GM19043 (cell line): ENCODE data around the gene INPP4B.

Experiments
- ATAC-seq: cut with Tn5 transposase; IDR thresholded peaks from one replicate; pipeline ENCODE4 v1.9.1; 2021; ENCODE audit warnings: low read depth; ENCODE audit not compliant: unreplicated experiment

INPP4B gene

DNA sequence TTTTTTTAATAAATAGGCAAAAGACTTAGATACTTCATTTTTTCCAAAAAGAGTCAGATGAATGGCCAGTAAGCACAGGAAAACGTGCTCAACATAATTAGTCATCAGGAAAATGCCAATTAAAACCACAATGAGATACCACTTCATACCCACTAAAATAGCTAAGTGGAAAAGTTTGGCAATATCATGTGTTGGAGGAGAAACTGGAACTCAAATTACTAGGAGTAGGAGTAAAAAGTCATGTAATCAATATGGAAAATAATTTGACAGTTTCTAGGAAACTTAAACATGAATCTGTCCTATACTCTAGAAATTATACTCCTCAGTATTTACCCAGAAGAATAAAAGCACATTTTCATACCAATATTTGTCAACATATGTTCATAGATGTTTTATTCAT is 449.8 kb downstream of the INPP4B start:
- ATAC-seq: no peak

DNA sequence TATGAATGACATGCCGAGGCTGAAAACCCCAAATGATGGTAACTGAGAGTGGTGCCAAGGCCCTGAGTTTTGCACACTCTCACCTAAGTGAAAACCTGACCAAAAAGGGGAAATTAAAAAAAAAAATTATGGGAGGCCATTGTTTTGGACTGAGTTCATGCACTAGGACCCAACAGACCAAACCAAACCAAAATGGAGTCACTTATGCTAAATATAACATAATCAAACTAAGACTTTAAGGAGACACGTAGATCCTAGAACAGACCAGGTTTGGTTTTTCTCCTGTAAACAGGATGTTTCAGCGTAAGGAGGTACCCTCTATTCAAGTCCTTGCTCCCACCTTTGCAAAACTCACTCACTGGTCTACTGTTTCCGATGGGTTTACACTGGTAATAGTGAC is 453.0 kb downstream of the INPP4B start:
- ATAC-seq: no peak

DNA sequence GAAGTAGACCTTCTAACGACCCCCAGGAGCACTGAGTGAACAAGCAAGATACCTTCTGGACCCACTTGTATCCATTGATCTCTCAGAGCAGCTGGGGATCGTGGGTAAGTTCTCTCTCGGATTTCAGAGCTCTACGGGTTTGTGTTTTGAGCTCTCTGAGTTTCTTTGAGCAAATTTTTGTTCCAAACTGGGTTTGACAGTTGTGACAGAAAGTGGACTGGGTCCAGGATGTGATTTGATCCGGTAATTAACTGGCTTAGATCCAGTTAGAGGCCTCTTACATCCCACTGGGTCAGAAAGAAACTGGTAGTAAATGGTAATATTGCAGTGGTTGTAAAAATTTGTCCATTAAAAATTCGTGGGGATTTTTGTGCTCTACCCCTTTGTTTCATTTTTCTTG is 459.2 kb downstream of the INPP4B start:
- no peak for ATAC-seq

DNA sequence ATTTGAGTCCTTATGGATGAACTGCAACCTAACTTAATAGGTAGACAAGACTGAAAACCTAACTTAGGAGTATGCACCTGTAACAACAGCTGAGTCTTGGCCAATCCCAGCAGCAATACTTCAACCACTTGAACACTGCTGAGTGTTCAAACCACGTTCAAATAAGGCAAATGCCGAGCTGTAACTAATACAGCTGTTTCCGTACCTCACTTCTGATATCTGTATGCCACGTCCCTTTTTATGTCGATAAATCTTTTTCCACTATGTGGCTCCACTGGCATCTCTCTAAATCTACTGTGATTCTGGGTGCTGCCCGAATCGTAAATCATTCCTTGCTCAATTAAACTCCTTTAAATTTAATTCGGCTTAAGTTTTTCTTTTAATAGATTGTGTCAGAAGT is 459.7 kb downstream of the INPP4B start:
- no peak for ATAC-seq

DNA sequence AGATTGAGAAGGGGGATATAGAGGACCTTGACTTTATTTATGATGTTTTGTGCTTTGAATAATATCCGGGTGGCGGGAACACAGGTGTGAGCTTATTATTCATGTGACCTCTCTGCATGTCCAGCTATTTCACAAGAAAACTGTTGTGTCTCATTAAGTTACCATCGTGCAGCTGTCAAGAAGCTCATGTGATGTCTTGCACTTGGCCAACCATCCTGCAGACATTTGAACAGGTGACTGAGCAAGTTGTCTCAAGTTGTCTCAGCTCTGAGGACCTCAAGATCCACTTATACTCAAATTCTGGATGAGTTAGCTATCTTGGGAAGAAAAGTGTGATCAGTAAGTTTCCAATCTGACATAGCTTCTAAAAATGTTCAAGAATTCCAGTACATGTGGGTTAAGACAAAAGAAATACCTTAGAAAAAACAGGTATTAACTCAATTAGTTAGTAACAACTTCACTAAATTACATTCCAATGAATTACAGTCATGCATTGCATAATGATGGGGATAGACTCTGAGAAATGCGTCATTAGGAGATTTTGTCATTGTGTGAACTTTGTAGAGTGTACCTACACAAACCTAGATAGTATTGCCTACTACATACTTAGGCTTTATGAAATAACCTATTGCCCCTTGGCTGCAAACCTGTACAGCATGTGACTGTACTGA is 462.2 kb downstream of the INPP4B start:
- no peak for ATAC-seq

DNA sequence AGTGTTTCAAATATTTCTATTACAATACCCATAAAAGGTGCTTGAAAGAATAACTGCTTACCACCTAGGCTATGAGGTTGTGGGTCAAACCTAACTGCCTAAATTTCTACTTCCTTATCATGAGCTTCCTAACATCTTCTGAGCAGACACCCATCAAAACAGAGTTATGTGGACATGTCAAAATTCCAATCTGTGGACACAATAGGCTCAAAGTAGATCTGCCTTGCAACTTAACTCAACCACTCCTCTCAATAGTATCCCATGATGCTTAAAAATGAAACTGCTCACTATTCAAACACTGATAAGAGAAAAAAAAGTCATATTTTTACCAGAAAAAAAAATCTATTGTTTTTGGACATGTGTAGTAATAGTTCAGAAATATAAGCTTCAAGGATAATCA is 462.7 kb downstream of the INPP4B start:
- ATAC-seq: no peak

DNA sequence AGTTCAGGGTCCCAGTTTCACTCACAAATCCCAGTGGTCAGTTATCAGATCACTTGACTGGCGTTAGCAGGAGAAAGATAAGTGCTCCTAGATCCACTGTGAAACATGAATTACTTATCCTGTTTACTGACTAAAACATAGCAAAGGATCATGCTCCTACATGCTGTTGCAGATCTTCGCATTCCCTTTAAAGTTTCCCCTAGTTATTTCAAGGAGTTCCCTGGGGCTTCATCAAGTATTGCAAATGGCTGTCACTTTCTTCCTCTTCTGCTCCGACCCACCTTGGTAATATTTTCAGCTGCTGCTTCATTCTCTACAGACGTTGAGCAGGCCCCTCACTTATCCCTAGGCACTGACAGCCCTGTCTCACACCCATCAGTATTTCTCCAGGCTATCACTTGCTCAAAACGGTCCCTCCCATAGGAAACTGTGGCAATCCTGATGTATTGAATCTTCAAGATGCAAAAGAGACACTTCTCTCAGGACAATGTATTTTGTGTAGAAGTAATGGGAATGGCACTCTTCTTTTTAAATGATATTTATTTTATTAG is 466.0 kb downstream of the INPP4B start:
- no peak for ATAC-seq

DNA sequence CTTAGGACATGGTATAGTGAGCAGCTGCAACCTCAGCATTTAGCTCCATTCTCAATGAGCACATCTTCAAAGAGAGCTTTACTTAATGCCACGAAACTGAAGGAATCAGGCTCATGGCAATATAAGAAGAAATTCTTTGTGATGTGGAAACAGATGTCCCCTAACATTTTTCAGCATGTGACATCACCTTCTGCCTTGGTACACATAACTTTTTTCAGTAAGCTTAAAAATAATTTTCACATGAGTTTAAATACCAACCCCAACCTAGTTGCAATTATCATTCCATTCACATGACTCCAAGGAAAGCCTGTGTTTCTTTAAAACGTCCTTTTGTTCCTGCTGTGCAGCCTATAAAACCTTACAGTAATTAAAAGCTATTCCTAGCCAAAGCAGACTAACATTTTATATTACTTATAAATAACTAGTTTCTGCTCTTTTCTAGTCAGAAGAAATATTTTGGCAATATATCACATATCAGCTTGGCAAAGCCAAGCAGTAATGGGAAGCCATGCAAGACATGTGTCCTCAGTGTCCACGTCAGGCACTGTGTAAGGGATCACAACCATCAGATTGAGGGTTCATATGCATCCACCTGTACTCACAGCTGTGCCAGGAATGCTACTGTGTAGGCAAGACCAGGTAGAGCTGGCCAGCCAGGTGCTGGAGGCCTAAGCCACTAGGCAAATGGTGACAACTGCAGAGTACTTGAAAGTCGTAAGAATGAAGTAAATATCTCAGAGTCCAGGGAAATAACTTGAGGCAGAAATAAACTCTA is 466.6 kb downstream of the INPP4B start:
- no peak for ATAC-seq

DNA sequence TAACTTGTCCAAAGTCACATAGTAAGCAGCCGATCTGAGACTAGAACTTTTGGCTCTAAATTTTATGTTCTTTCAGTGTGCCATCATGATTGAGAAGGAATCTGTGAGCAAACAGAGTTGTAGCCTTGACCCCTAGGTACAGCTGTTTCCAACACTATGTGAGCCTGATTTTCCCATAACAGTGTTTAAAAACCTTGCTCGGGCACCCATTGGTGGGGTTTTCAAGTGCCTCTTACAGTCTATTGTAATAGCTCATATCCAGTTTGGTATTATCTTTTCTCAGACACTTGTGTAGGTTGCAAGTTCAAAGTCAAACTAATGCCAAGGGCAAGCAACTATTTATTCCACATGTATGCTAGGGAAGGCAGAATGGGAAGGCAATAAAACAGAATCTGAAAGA is 467.9 kb downstream of the INPP4B start:
- no peak for ATAC-seq

DNA sequence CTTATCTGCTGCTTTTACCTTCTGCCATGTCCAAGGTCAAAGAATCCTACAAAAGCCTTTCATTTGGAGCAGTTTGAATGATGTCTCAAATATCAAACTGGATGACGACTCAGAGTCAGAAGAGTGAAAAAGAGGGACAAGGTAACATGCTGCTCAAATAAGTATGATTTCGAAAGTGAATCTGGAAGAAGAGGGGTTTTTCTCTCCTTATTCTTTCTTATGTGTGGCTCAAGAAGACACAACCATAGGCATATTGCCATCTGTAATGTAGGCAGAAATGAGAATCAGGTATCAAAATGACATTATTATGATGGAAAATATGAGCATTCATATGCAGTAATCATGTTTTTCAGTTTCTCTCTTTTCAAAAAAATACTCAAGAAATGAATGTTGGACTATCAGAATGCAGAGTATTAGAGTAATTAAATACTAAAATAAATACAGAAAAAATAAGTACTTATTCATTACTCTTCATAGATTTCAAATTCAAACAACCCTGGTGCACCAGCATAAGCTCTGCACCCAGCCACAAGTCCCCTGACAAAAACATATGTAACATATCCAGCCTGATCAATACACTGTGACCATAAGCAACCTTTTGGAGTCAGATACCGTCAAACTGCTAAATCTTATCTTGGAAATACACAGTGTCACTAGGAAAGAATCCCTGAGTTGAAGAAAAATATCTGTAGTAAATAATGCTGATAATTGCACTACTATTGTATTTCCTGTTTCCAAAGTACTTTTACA is 468.6 kb downstream of the INPP4B start:
- no peak for ATAC-seq

DNA sequence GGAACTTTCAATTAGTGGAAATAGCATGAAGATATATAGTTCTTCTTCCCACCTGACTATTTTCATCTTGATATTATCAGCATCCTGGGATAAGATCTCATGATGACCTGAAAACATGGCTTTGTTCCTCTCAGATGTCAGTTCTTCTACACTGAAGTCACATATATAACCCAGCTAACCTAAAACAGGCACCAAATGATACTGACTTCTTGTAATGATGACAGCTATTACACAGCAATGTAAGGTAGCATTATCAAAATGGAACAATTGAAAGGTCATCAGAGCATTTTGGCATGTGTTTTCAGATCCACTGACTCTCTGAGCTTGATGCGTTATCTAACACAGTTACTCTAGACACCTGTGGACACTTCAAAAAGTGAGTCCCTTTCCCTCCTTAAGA is 469.9 kb downstream of the INPP4B start:
- ATAC-seq: no peak

DNA sequence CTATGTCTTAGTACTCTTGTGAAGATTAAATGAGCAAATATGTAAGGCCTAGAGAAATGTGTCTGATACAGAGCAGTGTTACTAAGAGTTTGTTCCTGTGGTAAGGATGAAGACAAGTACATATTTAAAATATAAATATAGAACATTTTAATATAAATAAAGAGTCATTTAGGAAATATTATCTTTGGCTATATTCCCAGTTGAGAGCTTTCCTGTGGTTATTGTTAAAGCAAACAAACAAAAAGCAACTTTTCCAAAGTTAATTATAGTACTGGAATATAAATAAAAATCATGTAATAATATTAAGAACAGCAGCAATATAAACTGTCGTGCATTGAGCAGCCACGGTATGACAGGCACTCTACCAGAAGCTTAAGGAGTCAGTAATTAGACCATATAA is 472.5 kb downstream of the INPP4B start:
- ATAC-seq: no peak

DNA sequence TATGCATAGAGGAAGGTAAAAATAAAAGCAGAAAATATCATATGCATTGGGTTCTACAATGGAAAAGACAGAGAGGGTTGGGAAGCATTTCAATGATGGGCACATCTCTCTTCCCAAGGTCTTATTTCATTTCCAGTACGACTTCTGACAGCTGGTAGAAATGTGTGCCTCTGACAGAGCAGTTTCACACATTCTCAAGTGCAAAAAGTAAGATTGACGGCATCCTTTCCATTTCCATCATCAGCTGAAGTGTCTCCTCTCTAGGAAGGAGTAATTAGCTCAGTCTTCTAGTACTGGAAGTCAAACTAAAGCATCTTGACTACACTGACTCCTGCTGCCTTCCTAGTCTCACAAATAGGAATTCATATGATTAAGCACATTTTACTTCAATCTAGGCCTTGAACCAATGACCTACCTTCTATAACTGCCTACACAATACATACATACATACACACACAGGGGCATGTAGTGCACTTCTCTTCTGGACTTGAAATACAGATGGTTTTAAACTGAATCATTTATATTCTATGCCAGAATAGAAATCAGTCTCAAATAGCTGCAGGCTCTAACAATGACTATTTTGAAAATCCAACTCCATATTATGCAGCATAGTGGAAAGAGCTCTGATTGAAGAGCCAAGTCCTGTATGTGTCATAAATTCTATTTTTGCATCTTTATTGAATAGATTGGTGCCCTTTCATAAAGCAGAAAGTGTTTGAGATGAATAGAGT is 473.4 kb downstream of the INPP4B start:
- no peak for ATAC-seq

DNA sequence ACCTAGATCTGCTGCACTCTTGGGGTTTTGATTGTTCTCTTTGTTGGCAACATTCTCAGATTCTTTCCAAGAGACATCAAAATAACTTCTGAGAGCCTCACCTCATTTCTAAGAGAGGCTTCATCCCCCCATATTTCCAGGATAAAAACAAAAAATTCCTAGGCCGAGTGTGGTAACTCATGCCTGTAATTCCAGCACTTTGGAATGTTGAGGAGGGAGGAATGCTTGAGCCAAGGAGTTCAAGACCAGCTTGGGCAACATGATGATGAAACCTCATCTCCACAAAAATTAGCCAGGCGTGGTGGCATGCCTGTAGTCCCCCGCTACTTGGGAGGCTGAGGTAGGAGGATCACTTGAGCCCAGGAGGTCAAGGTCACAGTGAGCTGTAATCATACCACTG is 477.0 kb downstream of the INPP4B start:
- ATAC-seq: no peak

DNA sequence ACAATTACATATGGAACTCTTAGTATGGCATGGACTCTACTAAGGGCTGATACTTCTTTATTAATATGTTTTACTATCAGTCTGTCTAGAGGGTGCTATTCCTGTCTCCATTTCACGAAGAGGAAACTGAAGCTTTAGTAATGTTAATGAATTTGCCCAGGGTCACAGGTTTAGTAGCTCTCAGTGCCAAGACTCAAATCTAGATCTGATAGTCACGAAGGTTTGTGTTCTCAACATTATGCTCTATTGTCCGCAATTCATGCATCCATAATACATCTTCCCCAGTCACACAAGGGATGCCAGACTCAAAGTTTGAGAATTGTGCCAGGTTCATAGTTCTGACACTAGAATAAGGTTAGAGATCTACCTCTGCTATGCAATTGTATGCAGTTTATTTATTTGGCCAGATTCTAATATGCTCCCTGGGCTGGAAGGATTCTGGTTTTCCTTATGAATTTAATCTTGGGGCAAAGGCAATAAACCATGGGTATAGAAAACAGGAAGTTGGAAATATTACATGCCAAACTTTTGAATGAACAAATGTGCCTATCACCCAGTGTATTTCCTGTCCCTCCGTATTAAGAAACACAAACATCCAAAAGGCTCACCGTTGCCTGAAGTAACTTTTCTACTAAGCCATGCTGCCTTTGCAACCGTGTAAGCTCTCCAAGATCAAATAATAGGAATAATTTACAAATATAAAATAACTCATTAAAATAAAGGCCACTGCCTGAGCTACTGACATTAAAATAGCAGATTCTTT is 478.5 kb downstream of the INPP4B start:
- ATAC-seq: no peak

DNA sequence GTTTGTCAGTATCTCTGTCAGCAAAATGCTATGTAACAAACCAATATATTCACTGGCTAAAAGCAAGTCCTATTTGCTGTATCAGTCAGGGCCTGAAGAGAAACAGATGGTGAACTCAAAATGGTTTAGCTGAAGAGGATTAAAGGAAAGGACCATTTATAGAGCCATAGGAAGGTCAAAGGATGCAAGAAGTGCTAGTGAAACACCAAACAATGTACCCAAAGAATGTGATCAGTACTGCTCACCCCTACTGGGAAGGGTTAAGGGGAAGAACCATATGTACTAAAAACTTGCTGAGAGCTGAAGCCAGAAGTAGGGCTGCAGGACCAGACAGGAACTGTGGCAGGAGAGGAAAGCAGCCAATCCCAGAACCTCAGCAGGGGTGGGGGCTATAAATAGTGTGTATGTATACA is 479.3 kb downstream of the INPP4B start:
- no peak for ATAC-seq

DNA sequence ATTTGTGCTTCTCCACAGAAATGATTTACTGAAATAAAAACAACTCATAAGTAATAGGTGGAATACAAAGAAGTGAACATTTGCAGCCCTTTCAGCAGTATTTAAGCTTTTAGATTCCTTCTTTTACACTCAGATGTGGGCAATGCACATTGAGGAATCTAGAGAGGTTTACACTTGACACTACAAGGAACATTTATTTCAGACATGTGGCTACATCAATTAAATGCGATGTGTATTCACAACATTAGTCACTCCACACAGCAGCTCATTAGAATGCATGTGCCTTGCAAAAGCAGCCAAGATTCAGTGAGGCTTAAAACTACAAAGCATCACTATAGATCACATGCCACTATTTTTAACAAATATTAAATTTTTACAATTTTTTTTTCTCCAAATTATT is 480.7 kb downstream of the INPP4B start:
- no peak for ATAC-seq

DNA sequence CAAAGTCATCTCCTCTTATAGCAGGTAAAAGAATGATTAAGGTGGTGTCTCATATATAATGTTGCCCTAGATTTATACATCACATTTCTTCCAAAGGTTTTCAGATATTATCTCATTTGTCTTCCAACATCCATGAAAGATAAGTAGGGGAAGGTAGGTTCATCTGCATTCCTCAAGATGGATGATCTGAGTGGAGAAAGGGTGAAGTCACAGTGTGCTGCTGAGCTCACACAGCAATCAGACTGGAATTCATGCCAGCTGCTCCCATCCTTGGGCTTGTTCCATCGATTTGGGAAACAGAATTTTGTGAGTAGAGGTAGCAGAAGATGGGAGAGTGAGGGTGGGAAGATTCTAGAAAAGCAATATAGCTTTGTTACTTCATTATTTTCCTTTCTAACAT is 482.4 kb downstream of the INPP4B start:
- no peak for ATAC-seq

DNA sequence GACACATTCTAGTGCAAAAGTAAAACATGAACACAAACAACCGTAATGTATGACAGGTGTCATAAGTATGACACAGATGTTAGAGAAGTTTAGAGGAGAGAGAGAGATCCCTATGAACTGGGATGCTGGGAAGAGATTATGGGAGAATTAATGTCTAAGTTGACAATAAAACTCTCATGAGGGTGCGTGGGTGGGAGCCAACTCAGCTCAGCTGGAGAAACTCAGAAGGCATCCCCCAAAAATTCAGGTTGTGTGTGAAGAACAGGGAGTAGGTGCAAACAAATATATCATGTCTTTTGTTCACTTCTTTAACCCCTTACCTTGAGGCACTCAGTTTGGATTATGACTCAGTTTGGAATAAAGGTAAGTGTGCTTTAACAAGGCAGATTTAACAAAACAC is 484.1 kb downstream of the INPP4B start:
- no peak for ATAC-seq

DNA sequence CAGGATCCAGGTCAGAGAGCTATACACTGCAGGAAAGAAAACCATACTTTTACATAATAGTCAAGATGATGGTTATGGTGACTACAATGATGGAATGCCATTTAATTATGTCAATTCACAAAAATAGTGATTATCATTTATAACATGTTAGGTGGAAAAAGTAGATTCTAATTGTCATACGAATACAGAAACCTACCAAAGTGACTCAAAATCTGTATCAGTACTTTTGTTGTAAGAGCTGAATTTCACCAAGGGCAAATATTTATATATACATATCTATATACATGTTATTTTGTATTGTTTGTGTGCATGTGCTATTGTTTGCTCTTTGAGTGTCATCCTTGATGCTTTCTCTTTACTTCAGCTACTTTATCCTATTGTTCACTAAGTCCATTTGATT is 485.4 kb downstream of the INPP4B start:
- no peak for ATAC-seq
